ENCODE results near the gene LIFR. TPM values are rescaled to one million over a fixed set of nuclear protein-coding genes. Genes with fewer than 3 reads are reported as not detected.

Gene LIFR
- total RNA-seq, 1 experiment from 2014 or later: 7.8 TPM

GRCh38 chr5:38456657-38457399 is 99.6 kb downstream of the LIFR start:
- H3K23me2 ChIP-seq (ENCODE audit: insufficient read length, low read depth, low read length, poor library complexity, severe bottlenecking): no peaks in the 10 kb centered on the region
- no peak overlapping the region for H2BK5ac ChIP-seq (ENCODE audit: insufficient read length, low read length)
- H2BK20ac ChIP-seq (ENCODE audit: low read depth, low read length, poor library complexity, severe bottlenecking): no peak overlapping the region
- H3K27me3 Mint-ChIP-seq (ENCODE audit: low read depth): peaks cover 5% of the 10 kb centered on the region
- no peak overlapping the region for H4K91ac ChIP-seq (ENCODE audit: insufficient read length, low read depth, low read length)
- no peaks in the 10 kb centered on the region for H3K4me1 ChIP-seq (ENCODE audit: insufficient read depth, low read length)
- H3K27ac ChIP-seq (ENCODE audit: insufficient read length, low read depth, low read length): no peak overlapping the region
- H3K56ac ChIP-seq (ENCODE audit: insufficient read length, low read depth, low read length): no peak overlapping the region
- no peak overlapping the region for H3K23ac ChIP-seq (ENCODE audit: insufficient read length, low read depth, low read length)
- H3K27ac Mint-ChIP-seq: no peak overlapping the region
- H2AFZ ChIP-seq (ENCODE audit: low read length): no peak overlapping the region
- H3K27me3 ChIP-seq (ENCODE audit: insufficient read depth, low read length): no peaks in the 10 kb centered on the region
- H4K20me1 ChIP-seq (ENCODE audit: control insufficient read depth, insufficient read depth, insufficient read length): no peaks in the 10 kb centered on the region
- DNase-seq: no peak
- H3K18ac ChIP-seq (ENCODE audit: insufficient read length, low read depth, low read length): no peak overlapping the region
- H3K4ac ChIP-seq (ENCODE audit: low read depth, low read length): no peak overlapping the region
- H3T11ph ChIP-seq (ENCODE audit: low read length): no peak overlapping the region
- WGBS (ENCODE audit: extremely low coverage, insufficient read length, low lambda C conversion rate): no CpG with 5 or more reads among the region's 4 CpGs
- no peak overlapping the region for H4K5ac ChIP-seq (ENCODE audit: insufficient read length, low read depth, low read length)
- H3K4me3 Mint-ChIP-seq: no peak overlapping the region
- no peaks in the 10 kb centered on the region for H3K36me3 Mint-ChIP-seq (ENCODE audit: insufficient read depth in 1 of 3, low read depth in 3 of 3)
- no peak overlapping the region for H3K9ac ChIP-seq (ENCODE audit: extremely low read depth, insufficient read length, low read length)
- no peak overlapping the region for H2BK15ac ChIP-seq (ENCODE audit: low read depth, low read length)
- TF ChIP-seq CTCF (conservative IDR thresholded peaks at IDR 0.05): no peak
- no peak overlapping the region for H2BK12ac ChIP-seq (ENCODE audit: insufficient read length, low read depth, low read length)
- no peak overlapping the region for H3K14ac ChIP-seq (ENCODE audit: insufficient read depth, low read length)
- H3K4me2 ChIP-seq (ENCODE audit: insufficient read depth, insufficient read length, low read length): no peak overlapping the region
- H3K79me1 ChIP-seq (ENCODE audit: insufficient read depth, low read depth, low read length, poor library complexity, severe bottlenecking): no peaks in the 10 kb centered on the region
- no peaks in the 10 kb centered on the region for H3K9me3 ChIP-seq (ENCODE audit: control insufficient read depth, low read depth, low read length)
- no peaks in the 10 kb centered on the region for H3K79me2 ChIP-seq (ENCODE audit: insufficient read depth, low read length)
- H4K8ac ChIP-seq (replicated peaks; ENCODE audit: insufficient read length, low read depth, low read length): no peak overlapping the region
- no peaks in the 10 kb centered on the region for H3K4me1 Mint-ChIP-seq
- H2BK120ac ChIP-seq (ENCODE audit: low read depth, low read length, poor library complexity, severe bottlenecking): no peak overlapping the region
- H3K9me3 Mint-ChIP-seq: no peaks in the 10 kb centered on the region
- no peak overlapping the region for H2AK5ac ChIP-seq (ENCODE audit: insufficient read length, low read length)

All from H9 (cell line).